Measurements from ENCODE around the gene ELP1.

ELP1 gene

DNA sequence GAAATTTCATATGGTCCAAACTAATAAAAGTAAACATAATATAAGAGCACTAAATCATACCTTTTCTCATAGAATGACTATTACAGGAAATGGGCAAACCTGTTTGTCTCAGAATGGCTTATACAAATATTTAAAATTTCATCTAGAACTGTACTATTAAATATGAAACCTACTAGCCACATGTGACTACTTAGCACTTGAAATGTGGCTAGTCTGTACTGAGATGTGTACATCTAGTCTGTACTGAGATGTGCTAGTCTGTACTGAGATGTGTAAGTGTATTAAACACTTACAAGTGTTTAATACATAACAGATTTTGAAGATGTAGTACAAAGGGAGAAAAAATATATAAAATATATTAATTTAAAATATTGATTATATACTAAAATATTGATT is 22.7 kb upstream of the ELP1 start:
- Histone ChIP-seq H3K36me3 (ENCODE audit: control insufficient read depth, insufficient read depth, low read length) (no peaks in the 10 kb centered on the region), H3K27me3 (replicated peaks; ENCODE audit: control insufficient read depth, insufficient read depth, low read length) (no peaks in the 10 kb centered on the region), H3K4me3 (replicated peaks; ENCODE audit: low read depth, low read length) (no peak overlapping the region)
- no peak for TF ChIP-seq CTCF (IDR thresholded peaks at IDR 0.05; ENCODE audit: insufficient read depth, low read length, poor library complexity, severe bottlenecking)
- no peak for DNase-seq (ENCODE audit: extremely low read depth, insufficient read length)

DNA sequence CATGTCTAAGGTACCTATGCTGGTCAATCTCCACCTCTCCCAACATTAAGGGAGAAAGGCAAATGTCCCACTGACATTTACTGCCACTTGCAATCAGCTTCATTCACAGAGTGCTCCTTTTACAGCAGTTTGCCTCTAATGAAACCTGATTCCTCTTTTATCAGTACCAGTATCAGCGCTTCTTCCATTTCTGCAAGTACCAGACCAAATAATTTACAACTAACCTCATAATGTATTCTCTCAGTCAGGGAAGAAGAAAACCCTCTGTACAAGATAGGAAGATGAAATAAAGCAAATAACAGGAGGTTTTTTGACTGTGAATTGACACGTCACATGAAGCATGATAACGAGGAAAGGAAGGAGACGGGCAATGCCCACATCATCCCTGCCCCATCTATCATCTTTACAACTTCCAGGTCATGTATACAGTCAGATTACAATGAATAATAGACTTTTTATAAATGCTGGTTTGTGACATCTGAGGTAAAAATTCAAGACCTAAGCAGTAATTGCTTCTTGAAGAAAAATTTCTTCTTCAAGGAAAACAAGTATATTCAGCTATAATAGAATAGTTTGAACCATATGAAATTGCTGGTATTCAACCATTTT is 22.2 kb upstream of the ELP1 start:
- DNase-seq (ENCODE audit: extremely low read depth, insufficient read length), result no peak
- H3K4me3 ChIP-seq (replicated peaks; ENCODE audit: low read depth, low read length), result no peak overlapping the region
- no peak for TF ChIP-seq CTCF (IDR thresholded peaks at IDR 0.05; ENCODE audit: insufficient read depth, low read length, poor library complexity, severe bottlenecking)
- H3K27me3 ChIP-seq (replicated peaks; ENCODE audit: control insufficient read depth, insufficient read depth, low read length), result no peaks in the 10 kb centered on the region
- no peaks in the 10 kb centered on the region for H3K36me3 ChIP-seq (ENCODE audit: control insufficient read depth, insufficient read depth, low read length)

GRCh38 chr9:108953983-108954574 is 20.2 kb upstream of the ELP1 start:
- H3K27me3 ChIP-seq (replicated peaks; ENCODE audit: control insufficient read depth, insufficient read depth, low read length), result no peaks in the 10 kb centered on the region
- TF ChIP-seq CTCF (IDR thresholded peaks at IDR 0.05; ENCODE audit: insufficient read depth, low read length, poor library complexity, severe bottlenecking), result peak; percentile 52
- no peak overlapping the region for H3K4me3 ChIP-seq (replicated peaks; ENCODE audit: low read depth, low read length)
- H3K36me3 ChIP-seq (ENCODE audit: control insufficient read depth, insufficient read depth, low read length), result no peaks in the 10 kb centered on the region
- DNase-seq (ENCODE audit: extremely low read depth, insufficient read length), result no peak

DNA sequence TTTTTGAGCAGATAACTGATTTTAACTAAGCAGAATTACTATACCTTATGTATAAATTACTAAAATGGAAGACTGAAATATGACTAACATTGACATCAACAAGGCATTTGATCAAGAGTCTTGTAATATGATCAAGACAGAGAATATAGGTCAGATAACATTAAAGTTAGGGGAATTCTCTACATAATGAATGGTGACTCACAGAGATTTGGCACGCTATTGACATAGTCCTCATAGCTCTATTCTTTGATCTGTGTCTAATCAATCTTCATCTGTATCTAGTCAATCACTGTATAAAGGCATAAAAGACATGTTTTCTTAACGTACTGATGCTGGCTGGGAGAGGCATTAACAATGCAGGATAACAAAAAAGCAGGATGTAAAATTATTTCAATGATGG is 17.7 kb upstream of the ELP1 start:
- no peak for TF ChIP-seq CTCF (IDR thresholded peaks at IDR 0.05; ENCODE audit: insufficient read depth, low read length, poor library complexity, severe bottlenecking)
- no peak for DNase-seq (ENCODE audit: extremely low read depth, insufficient read length)
- Histone ChIP-seq H3K36me3 (ENCODE audit: control insufficient read depth, insufficient read depth, low read length) (no peaks in the 10 kb centered on the region), H3K4me3 (replicated peaks; ENCODE audit: low read depth, low read length) (no peak overlapping the region), H3K27me3 (replicated peaks; ENCODE audit: control insufficient read depth, insufficient read depth, low read length) (no peaks in the 10 kb centered on the region)

GRCh38 chr9:108950168-108950567 is 16.2 kb upstream of the ELP1 start:
- DNase-seq (ENCODE audit: extremely low read depth, insufficient read length), result no peak

More at GRCh38 chr9:108950168-108950567, 16.2 kb upstream of the ELP1 start:
- H3K36me3 ChIP-seq (ENCODE audit: control insufficient read depth, insufficient read depth, low read length), result no peaks in the 10 kb centered on the region
- H3K27me3 ChIP-seq (replicated peaks; ENCODE audit: control insufficient read depth, insufficient read depth, low read length), result no peaks in the 10 kb centered on the region
- no peak for TF ChIP-seq CTCF (IDR thresholded peaks at IDR 0.05; ENCODE audit: insufficient read depth, low read length, poor library complexity, severe bottlenecking)
- H3K4me3 ChIP-seq (replicated peaks; ENCODE audit: low read depth, low read length), result no peak overlapping the region
